GM12875 (cell line): ENCODE results near the gene IL1B.

Experiments used
- H3K4me3 ChIP-seq: one replicate; pipeline ENCODE4 v1.5.1; 2011; ENCODE audit warnings: low read depth, low read length, control low read depth
- TF ChIP-seq, protein P1 (sequence below): IDR thresholded peaks from 2 replicates; pipeline ENCODE4 v1.5.1; 2011; ENCODE audit warnings: low read depth, mild to moderate bottlenecking, control low read depth, inconsistent platforms, low read length, moderate library complexity, borderline replicate concordance; ENCODE audit not compliant: insufficient read depth

IL1B gene

GRCh38 chr2:112798979-112799975, 37.3 kb downstream of the IL1B start:
- no peak overlapping the region for H3K4me3 ChIP-seq
- TF ChIP-seq, protein P1, sequence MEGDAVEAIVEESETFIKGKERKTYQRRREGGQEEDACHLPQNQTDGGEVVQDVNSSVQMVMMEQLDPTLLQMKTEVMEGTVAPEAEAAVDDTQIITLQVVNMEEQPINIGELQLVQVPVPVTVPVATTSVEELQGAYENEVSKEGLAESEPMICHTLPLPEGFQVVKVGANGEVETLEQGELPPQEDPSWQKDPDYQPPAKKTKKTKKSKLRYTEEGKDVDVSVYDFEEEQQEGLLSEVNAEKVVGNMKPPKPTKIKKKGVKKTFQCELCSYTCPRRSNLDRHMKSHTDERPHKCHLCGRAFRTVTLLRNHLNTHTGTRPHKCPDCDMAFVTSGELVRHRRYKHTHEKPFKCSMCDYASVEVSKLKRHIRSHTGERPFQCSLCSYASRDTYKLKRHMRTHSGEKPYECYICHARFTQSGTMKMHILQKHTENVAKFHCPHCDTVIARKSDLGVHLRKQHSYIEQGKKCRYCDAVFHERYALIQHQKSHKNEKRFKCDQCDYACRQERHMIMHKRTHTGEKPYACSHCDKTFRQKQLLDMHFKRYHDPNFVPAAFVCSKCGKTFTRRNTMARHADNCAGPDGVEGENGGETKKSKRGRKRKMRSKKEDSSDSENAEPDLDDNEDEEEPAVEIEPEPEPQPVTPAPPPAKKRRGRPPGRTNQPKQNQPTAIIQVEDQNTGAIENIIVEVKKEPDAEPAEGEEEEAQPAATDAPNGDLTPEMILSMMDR: no peak

DNA sequence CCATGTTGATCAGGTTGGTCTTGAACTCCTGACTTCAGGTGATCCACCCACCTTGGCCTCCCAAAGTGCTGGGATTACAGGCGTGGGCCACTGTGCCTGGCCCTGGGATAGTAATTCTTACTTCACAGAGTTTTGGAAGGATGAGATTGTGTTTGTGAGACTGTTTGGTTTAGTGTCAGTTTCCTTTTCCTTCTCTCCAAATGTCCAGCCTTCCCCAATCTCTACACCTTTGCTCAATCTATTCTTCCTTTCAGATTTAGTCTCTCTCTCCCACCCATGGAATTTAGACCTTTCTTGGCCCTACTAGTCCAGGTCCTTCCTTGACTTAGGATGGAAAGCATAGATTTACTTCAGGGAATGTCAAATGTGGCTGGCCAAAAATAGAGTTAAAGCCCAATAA, 40.1 kb downstream of the IL1B start:
- TF ChIP-seq, protein P1: no peak

DNA sequence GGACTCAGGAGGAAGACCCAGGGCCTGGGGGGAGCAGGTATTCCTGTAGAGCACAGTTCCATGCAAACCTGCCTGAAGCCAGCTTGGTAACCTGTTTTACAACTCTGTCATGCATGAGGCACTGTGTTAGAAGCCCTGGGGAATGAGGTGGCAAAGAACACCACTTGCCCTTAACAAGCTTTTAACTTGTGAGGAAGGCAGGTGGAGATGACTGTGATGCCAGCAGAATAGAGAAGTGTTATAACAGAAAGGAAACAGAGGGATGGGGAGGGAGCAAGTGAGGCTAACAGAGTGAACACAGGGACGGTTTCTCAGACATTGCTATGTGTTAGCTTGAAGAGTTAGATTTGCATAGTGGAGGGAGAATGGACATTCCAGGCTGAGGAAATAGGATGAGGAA, 40.8 kb downstream of the IL1B start:
- TF ChIP-seq, protein P1: no peak

More for the DNA sequence above, 40.1 kb downstream of the IL1B start:
- no peak overlapping the region for H3K4me3 ChIP-seq

GRCh38 chr2:112794841-112795240, 41.7 kb downstream of the IL1B start:
- TF ChIP-seq, protein P1: no peak
- H3K4me3 ChIP-seq: no peak overlapping the region

More for the DNA sequence above, 40.8 kb downstream of the IL1B start:
- no peak overlapping the region for H3K4me3 ChIP-seq

DNA sequence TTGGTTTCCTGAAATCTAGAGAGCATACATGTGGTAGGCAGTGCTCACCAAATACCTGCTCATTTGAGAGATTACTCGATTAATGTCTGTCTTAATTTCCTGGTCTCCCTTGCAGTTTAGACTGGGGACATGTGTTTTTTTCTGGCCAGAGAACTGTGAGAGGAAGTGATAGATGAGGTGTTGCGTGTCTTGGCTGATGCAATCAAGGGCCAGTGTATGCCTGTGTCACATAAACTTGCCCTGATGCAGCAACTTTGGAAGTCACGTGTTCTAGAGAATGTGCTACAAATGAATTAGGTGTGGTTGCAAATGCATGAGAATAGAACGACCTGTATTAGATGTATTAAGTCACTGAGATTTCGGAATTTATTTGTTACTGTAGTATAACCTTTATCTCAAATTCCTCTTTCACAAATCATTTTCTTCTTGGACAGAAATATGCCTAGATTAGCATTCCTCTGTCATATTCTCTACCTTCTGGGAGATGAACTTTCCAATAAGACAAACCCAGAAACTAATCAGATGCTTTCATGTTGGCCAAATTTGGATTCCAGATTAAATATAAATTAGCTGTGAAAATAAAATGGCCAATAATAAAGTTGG, 42.3 kb downstream of the IL1B start:
- TF ChIP-seq, protein P1: no peak
- H3K4me3 ChIP-seq: no peak overlapping the region

DNA sequence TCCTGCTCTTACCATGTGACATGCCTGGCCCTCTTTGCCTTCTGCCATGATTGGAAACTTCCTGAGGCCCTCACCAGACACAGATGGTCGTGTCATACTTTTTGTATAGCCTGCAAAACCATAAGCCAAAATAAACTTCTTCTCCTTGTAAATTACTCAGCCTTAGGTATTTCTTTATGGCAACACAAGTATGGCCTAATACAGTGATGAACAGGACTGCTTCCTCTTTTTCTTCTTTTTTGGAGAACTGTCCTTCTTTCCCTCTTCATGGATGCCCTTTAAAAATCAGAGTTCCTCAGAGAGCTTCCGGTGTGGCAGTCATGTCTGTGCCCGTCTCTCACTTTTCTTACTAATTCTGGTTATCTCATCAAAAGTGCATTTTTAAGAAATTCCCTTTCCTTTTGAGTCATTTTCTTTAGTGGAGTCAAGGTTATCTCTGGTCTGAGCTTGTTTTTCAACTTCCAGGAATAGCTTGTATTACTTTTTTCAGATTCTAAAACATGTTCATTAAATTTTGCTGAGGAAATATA, 43.1 kb downstream of the IL1B start:
- no peak overlapping the region for H3K4me3 ChIP-seq
- TF ChIP-seq, protein P1: no peak

DNA sequence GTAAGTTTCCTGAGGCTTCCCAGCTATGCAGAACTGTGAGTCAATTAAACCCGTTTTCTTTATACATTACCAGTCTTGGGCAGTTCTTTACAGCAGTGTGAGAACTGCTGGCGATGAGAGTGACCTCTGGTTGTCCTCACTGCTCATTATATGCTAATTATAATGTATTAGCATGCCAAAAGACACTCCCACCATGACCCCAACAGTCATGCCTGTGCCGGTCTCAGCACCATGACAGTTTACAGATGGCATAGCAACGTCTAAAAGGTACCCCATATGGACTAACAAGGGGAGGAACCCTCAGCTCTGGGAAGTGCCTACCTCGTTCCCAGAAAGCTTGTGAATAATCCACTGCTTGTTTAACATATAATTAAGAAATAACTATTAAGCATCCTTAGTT, 44.2 kb downstream of the IL1B start:
- H3K4me3 ChIP-seq: no peak overlapping the region
- TF ChIP-seq, protein P1: no peak
